GM21515 (cell line): ENCODE results near the gene ZNF335.
"Not testable (repeated sequence)": the region's sequence is repeated elsewhere in the genome, so short reads cannot be mapped to it uniquely, and the experiment has no call there.

Source experiments
- ATAC-seq: cut with Tn5 transposase; IDR thresholded peaks from one replicate; pipeline ENCODE4 v1.9.1; 2021; ENCODE audit not compliant: unreplicated experiment

ZNF335 gene

DNA sequence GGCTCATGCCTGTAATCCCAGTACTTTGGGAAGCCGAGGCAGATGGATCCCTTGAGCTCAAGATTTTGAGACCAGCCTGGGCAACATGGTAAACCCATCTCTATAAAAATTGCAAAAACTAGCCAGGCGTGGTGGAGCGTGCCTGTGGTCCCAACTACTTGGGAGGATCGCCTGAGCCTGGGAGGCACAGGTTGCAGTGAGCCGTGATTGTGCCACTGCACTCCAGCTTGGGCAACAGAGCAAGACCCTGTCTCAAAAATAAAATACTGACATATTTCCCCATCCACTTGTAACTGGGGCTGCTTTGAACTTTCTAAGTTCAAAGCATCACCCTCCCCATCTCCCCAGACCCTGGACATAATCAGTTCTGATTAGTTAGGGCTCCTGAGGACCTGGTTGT, 29.5 kb upstream of the ZNF335 start:
- ATAC-seq, result no peak

DNA sequence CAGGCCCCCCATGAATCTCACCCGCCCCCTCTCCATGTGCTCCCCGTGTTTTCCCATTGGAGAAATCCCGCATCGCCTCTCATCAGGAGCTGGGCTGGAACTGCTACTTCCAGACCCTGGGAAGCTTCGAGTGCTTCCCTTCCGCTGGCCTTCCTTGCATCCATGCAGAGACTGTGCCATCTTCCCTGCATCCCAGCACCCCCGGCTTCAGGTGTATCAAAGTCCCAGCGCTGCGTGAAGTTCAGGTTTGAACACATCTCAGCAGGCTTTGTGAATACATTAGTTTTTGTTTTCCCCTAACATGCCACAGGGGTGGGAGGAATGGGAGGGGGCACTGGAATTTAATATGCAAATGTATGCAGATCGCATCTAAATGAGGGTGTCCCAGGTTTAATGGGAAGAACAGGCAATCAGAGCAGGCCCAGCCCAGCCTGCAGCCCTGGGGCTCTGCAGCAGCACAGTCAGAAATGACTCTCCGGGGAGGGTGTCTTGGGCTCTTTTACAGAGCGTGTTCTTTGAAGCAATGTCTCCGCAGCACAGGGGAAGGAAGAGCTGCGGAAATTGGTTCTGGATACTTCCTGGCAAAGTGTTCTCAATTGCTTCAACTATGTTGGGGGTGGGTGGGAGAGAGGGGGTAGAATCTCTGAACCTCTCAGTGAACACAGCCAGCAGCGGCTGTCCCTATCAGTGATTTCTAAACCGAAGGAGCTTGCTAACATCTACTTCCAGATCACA, 28.4 kb upstream of the ZNF335 start:
- ATAC-seq, result no peak

DNA sequence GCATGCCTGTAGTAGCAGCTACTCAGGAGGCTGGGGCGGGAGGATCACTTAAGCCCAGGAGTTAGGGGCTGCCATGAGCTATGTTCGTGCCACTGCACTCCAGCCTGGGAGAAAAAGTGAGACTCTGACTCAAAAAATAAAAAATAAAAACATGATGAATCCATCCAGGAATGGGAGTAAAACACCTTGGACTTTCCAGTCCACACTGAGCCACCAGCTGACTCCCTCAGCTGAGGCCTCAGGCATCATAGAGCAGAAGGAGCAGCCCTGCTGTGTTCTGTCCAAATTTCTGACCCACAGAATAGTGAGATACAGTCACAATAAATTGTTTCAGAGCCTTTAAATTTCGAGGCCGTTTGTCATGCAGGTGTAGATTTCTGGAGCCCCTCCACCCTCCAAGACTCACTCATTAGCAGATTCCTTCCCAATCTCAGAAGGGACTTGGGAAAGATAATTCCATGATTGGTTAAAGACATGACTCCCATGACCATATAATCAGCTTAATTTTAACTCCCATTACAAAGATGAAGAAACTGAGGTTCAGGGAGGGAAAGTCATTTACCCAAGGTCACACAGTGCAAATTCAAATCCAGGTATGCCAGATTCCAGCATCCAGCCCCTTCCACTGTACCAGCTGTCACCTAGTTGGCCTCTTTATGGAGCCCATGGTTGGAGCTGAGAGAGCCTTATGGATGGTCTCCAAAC, 27.7 kb upstream of the ZNF335 start:
- no peak for ATAC-seq

- no peak for ATAC-seq
Measured at GRCh38 chr20:45998761-45999160, 26.8 kb upstream of the ZNF335 start.

DNA sequence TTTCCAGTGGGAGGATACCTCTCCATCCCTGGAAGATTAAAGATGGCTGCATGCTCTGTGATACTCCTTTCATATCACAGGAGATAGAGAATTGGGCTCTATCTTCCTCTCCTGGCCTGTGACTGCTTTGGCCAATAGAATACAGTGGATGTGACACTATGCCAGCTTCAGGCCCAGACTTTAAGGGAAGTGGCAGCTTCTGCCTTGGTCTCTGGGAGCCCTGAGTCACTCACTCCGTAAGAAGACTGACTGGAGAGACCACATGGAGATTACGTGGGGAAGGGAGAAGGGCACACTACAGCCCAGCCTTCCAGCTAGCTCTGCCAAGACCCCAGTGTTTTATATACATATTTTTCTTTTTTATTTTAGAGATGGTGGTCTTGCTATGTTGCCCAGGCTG, 26.3 kb upstream of the ZNF335 start:
- ATAC-seq, result no peak

DNA sequence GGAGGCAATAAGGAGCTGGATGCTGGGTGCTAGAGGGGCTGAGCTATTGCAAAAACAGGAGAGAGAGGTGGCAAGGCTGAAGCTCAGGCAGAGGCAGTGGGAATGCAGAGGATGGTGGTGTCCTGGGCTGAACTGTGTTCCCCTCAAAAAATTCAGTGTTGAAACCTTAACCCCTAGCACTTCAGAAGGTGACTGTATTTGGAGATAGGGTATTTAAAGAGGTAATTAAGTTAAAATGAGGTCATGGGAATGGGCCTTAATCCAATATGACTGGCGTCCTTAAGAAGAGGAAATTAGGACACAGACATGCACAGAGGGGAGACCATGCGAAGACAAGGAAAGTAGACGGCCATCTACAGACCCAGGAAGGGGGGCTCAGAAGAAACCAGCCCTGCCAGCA, 25.2 kb upstream of the ZNF335 start:
- no peak for ATAC-seq

GRCh38 chr20:45995495-45996097, 23.6 kb upstream of the ZNF335 start:
- ATAC-seq, result not testable (repeated sequence)

- ATAC-seq, result no peak
Measured at GRCh38 chr20:45994761-45995493, 22.9 kb upstream of the ZNF335 start.

- no peak for ATAC-seq
Measured at GRCh38 chr20:45993197-45993951, 21.4 kb upstream of the ZNF335 start.

DNA sequence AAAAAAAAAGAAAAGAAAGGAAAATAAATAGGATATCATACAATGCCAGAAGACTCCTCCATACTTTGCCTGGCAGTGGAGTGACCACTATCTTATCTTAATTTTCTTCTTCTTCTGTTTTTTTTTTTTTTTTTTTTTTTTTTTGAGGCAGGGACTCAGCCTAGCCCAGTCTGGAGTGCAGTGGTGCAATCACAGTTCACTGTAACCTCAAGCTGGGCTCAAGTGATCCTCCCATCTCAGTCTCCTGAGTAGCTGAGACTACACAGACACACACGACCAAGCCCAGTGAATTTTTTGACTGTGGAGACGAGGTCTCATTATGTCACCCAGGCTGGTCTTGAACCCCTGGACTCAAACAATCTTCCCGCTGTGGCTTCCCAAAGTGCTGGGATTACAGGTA, 19.6 kb upstream of the ZNF335 start:
- ATAC-seq, result no peak

GRCh38 chr20:45988830-45989229, 16.8 kb upstream of the ZNF335 start:
- ATAC-seq, result not testable (repeated sequence)

DNA sequence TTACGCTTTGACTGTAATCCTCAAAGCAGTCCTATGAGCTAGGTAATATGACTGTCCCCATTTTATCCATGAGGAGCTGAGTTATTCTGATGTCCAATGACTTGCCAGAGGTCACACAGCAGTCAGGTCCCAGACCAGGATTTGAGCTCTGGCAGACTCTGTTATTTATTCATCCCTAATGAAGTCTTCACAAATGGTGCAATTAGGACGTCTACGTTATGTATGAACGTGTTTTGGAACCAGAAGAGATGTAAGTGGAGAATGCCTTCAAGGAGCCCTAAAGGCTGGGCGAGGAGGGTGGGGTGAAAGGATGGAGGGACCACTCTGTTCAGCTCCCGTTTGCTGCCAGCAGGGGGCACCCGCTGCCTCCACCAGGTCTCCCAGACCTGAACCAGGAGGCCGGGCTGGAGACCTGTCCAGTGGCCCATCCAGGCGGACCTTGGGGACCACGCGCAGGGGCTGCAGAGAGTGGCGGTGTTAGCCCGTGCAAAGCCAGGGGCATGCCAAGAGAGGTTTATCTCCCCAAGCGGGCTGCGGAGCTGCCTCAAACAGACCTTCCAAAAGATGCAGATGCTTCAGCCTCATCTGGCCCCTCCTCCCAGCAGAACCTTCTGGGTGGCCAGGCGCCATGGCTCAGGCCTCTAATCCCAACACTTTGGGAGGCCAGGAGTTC, 15.2 kb upstream of the ZNF335 start:
- no peak for ATAC-seq

DNA sequence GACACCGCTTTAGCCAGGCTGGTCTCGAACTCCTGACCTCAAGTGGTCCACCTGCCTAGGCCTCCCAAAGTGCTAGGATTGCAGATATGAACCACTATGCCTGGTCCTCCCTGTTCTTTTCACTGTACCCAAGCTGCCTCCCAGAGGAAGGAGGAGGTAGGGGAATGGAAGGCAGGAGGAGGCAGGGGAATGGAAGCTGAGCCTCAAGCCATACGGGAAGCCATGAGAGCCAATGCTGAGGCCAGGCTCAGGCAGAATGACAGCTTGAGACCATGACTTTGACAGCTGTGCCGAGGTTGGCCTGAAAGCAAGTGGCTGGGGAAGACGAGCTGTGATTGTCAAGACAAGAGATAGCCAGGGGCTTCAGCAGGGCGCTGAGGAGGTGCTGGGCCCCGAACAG, 13.6 kb upstream of the ZNF335 start:
- no peak for ATAC-seq

DNA sequence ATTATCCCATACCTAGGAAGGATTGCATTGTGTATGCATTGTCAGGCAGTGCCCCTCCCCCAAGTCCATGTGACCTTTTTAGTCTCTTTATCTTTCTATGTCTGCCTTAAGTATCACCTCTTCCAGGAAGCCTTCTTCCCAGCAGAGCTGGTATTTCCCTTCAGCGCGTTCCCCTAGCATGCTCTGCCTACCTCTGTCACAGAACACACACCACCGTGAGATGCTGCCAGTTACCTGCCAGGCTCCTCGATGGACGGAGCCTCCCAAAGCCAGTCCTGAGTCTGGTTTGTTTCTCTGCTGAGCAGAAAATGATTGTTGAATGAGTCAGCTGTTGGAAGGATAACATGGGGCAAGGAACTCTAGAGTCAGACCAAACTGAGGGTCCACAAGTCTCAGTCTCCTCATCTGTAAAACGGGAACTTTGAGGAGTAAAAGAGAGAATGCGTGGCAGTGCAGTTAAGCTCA, 11.3 kb upstream of the ZNF335 start:
- no peak for ATAC-seq

- no peak for ATAC-seq
Measured at GRCh38 chr20:45981261-45981660, 9.3 kb upstream of the ZNF335 start.

DNA sequence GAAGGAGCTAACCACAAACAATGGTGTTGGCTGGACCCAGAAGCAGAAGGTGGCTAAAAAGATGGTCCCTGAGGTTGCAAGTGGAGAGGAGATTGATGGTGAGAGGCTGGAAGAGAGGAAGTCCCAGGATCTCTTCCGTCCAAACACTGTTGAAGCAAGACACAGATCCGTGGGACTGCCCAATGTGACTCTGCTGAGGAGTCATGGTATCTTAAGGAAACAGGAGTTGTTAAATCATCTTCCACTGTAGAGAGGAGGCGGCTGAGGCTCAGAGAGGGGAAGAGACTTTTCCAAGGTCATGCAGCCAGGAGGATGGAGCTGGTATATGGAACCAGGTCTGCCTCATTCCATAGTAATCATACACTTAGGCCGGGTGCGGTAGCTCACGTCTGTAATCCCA, 4.1 kb upstream of the ZNF335 start:
- no peak for ATAC-seq

GRCh38 chr20:45975686-45976085, 3.7 kb upstream of the ZNF335 start:
- ATAC-seq, result no peak

DNA sequence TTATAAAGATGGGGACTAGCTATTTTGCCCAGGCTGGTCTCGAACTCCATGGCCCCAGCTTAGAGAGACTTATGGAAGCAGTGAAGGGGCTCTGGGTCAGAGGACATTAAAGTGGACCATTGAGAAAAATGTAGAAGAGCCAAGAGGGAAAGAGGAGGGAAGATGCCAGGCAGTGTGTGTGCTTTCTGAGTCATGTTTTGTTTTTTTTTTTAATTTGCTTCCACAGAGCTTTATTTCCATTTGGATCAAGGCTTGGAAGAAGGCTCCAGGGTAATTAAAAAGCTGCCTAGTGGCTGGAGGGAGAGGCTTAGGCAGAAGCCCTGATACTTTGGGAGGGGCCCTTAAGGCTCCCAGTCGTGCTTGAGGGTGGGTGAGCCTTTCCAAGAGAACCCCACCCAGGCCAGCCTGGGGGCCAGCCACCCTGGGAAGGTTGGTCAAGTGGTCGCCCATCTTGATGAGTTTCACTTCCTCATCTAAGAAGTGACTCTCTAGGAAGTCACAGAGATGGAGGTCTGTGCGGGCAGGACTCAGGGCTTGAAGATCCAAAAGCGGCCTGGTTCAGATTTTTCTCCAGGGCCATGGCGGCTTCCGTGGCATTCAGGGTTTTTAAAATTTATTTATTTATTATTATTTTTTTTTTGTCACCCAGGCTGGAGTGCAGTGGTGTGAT, 3.0 kb upstream of the ZNF335 start:
- no peak for ATAC-seq

- ATAC-seq, result no peak
Measured at GRCh38 chr20:45972500-45973183, 639 bp upstream of the ZNF335 start.
